GM10248 (cell line): ENCODE measurements around the gene SKAP1.

Experiments
- CTCF ChIA-PET: fragments of 300-600 bp; sonication (Branson Sonifier 250); formaldehyde crosslinking; extraction: SDS; loops from one replicate; lab custom pipeline; 2021; ENCODE audit warnings: antibody characterized with exemption; lab: Yijun Ruan, JAX
- POLR2A ChIA-PET: fragments of 350-650 bp; sonication (Branson Sonifier 250); formaldehyde crosslinking; extraction: SDS; loops from one replicate; lab custom pipeline; 2020; ENCODE audit warnings: antibody characterized with exemption; lab: Yijun Ruan, JAX
- DNase-seq: peaks from one replicate; pipeline ENCODE4 v3.0.0; 2012; ENCODE audit errors: extremely low spot score
- TF ChIP-seq, protein P1 (sequence below): IDR thresholded peaks from 2 replicates; pipeline ENCODE4 v1.5.1; 2012; ENCODE audit warnings: mild to moderate bottlenecking, low read depth; ENCODE audit errors: extremely low read depth, missing control alignments, control extremely low read depth

SKAP1 gene

DNA sequence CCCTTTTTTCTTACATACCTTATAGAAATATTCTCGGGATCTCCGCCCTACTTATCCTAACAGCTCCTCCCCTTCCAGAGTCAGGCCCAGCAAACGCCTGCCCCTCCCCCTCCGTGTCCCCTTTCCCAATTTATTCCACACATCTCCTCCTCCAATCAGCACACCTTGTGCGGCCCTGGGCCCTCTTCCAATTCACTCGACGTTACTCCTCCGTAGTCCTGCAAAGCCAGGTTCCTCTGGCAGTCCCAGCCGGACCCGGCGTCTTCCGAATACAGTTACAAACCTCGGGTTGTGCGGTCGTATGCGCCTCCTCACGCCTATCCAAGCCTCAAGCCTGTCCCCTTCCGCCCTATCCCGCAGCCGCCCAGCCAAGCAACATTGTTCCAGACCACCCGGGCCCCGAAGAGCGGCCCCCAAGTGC is 329.4 kb downstream of the SKAP1 start:
- POLR2A ChIA-PET = interaction anchor here (1.7 kb wide), 1 partner anchor 11 kb away, joined by 4 read pairs; no protein-coding TSS in a partner anchor
- DNase-seq = no peak
- CTCF ChIA-PET = interaction anchor here (1.0 to 2.2 kb wide), 7 partner anchors 12 to 518 kb away, joined by 3 to 9 read pairs (median 4); no protein-coding TSS in a partner anchor
- TF ChIP-seq, protein P1, sequence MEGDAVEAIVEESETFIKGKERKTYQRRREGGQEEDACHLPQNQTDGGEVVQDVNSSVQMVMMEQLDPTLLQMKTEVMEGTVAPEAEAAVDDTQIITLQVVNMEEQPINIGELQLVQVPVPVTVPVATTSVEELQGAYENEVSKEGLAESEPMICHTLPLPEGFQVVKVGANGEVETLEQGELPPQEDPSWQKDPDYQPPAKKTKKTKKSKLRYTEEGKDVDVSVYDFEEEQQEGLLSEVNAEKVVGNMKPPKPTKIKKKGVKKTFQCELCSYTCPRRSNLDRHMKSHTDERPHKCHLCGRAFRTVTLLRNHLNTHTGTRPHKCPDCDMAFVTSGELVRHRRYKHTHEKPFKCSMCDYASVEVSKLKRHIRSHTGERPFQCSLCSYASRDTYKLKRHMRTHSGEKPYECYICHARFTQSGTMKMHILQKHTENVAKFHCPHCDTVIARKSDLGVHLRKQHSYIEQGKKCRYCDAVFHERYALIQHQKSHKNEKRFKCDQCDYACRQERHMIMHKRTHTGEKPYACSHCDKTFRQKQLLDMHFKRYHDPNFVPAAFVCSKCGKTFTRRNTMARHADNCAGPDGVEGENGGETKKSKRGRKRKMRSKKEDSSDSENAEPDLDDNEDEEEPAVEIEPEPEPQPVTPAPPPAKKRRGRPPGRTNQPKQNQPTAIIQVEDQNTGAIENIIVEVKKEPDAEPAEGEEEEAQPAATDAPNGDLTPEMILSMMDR = no peak

DNA sequence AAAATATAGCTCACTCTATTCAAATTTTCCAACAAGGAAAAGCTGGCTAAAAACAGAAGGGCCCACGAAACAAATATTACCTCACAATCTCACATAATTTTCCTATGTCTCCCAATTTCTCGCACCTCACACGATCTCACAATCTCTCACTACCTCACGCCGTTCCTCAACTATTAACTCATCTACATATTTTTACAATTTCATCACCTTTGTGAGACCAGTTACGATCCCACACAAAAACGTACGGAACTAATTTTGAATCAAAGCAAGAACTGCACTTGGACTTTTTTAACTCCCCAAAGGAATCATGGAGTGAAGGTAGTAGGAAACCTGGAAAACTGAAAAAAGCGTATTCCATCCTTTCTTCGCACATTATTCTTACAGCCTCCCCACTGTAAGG is 329.9 kb downstream of the SKAP1 start:
- ChIA-PET POLR2A (no interaction called here), CTCF (interaction anchor here (1.0 to 2.2 kb wide), 7 partner anchors 10 to 518 kb away, joined by 3 to 9 read pairs (median 4); no protein-coding TSS in a partner anchor)
- no peak for DNase-seq
- TF ChIP-seq, protein P1 = no peak

DNA sequence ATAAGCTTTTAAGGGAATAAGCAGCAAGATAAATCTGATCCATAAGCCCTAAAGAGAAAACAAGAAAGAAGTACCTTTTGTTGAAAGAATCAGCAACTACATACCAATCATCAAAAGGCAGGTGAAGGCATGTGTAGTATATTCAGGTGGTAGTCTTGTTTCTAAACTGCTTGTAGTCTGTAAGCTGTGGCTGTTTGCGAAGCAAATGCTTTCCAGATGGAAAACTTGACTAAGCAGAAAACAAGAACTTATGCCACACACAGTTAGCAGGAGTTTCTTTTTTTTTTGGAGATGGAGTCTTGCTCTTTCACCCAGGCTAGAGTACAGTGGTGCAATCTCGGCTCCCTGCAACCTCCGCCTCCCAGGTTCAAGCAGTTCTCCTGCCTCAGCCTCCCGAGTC is 334.4 kb downstream of the SKAP1 start:
- ChIA-PET POLR2A (interaction anchor here (0.7 kb wide), 1 partner anchor 75 kb away, joined by 3 read pairs; no protein-coding TSS in a partner anchor), CTCF (interaction anchor here (0.8 to 4.4 kb wide), 8 partner anchors 9 to 69 kb away, joined by 3 to 39 read pairs (median 6); partner anchors contain the start of gene SNX11)
- TF ChIP-seq, protein P1 = no peak

DNA sequence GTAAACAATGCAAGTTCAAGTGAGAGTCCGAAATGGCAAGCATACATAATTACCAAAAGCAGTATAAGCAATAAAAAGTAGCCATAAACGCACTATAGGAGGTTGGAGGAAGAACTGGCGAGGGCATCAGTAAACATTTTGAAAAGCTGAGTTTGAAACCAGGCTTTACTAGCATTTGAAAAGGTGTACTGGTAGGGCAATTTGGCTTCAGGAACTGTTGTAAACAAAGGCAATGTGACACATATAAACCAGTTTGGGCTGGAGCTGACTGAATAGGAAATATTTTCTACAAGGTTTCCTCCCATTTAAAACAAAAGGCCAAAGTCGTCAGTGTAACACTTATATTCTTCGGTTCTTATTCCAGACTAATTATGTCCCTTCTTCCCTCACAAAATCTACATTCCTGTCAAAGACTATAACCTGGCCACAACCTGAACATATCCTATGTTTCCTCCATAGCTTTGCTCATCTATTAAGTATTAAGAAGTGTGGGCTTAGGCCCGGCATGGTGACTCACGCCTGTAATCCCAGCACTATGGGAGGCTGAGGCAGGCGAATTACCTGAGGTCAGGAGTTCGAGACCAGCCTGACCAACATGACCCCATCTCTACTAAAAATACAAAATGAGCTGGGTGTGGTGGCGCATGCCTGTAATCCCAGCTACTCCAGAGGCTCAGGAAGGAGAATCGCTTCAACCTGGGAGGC is 336.5 kb downstream of the SKAP1 start:
- POLR2A ChIA-PET = interaction anchor here (0.6 to 1.0 kb wide), 2 partner anchors 15 to 176 kb away, joined by 3 to 7 read pairs; no protein-coding TSS in a partner anchor

More for the DNA sequence above, 334.4 kb downstream of the SKAP1 start:
- no peak for DNase-seq

DNA sequence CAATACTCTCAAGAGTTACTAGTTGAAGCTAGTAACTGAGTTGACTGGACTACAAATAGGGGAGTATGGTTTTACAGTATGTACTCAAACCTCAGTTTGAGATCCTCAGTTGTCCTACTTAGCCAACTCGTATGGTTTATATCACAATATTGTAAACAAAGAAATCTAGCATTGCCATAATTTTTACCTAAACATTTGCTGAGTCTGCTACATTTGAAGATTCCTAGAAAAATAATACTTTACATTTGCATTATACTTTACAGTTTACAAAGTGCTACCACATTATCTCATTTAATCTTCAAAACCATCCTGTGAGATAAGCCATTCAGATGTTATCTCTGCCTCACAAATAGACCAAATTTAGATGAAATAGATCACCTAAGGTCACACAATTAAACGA is 345.1 kb downstream of the SKAP1 start:
- TF ChIP-seq, protein P1 = no peak
- DNase-seq = no peak
- POLR2A ChIA-PET = interaction anchor here (0.6 kb wide), 2 partner anchors 28 to 493 kb away, joined by 3 to 4 read pairs; no protein-coding TSS in a partner anchor
- CTCF ChIA-PET = interaction anchor here (1.1 to 6.5 kb wide), 6 partner anchors 9 to 58 kb away, joined by 3 to 60 read pairs (median 11); no protein-coding TSS in a partner anchor

More for the DNA sequence above, 336.5 kb downstream of the SKAP1 start:
- CTCF ChIA-PET = interaction anchor here (0.8 to 5.8 kb wide), 3 partner anchors 9 to 39 kb away, joined by 3 to 48 read pairs (median 3); no protein-coding TSS in a partner anchor
- no peak for DNase-seq
- TF ChIP-seq, protein P1 = no peak
